Urinary bladder (tissue), 4 donors: ENCODE measurements around the gene BICD1. TPM values are rescaled to one million over a fixed set of nuclear protein-coding genes. Genes with fewer than 3 reads are reported as not detected.

ENCODE experiments used
- DNase-seq: peaks from one replicate; pipeline ENCODE4 v3.0.0-alpha.2; 2015; ENCODE audit errors: extremely low spot score
- H3K27ac ChIP-seq: one replicate; pipeline ENCODE4 v1.5.1; 2013; ENCODE audit warnings: low read depth, mild to moderate bottlenecking, moderate library complexity
- H3K36me3 ChIP-seq: one replicate; pipeline ENCODE4 v1.6.1; 2013; ENCODE audit warnings: mild to moderate bottlenecking, moderate library complexity; ENCODE audit not compliant: insufficient read depth
- H3K4me1 ChIP-seq: one replicate; pipeline ENCODE4 v1.6.1; 2013; ENCODE audit warnings: mild to moderate bottlenecking, moderate library complexity; ENCODE audit not compliant: insufficient read depth
- H3K4me3 ChIP-seq: one replicate; pipeline ENCODE4 v1.5.1; 2013; ENCODE audit warnings: low read depth, low read length
- WGBS: extraction: QIAGEN DNeasy Blood & Tissue Kit; methylation state at CpG from one replicate; pipeline ENCODE4 v1.1.7; 2013; 5-methylcytosine and 5-hydroxymethylcytosine counted together
- polyA plus RNA-seq: library from polyadenylated mRNA; stranded (reverse); fragments of 200-250 nt; gene quantifications from one replicate; pipeline ENCODE4 v1.2.3, GENCODE V29; 2013
- total RNA-seq: library from RNA; depleted of rRNA; stranded (reverse); fragments of >200 nt; gene quantifications from one replicate; pipeline ENCODE4 v1.2.3, GENCODE V29; 2014
- donor health status: healthy with polysubstance abuse.
- donor health status: healthy.

The BICD1 gene
- total and polyA plus RNA-seq, 2 donors = 8.8 to 38.1 TPM

DNA sequence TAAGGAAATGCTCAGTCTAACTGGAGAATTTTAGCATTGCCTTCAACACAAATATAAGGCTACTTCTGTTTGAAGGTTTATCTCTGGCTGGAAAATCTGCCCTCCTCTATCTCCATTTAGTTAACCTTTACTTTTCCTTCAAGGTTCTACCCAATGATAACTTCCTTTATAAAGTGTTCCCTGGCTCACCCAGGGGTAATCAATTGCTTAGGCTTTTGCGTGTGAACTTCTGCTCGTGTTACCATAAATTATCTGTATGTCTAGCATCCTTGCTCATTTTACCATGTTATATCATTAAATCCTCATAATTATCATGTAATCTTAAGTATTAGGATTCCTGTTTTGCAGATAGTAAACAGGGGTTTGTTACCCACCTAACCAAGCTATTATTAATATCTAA, 178.4 kb downstream of the BICD1 start:
- H3K36me3 ChIP-seq = no peaks in the 10 kb centered on the region
- no peak for DNase-seq
- 70% methylated on average over 2 of the region's 2 CpGs for WGBS
- no peak overlapping the region for H3K4me3 ChIP-seq
- H3K27ac ChIP-seq = no peak overlapping the region
- H3K4me1 ChIP-seq = no peaks in the 10 kb centered on the region

DNA sequence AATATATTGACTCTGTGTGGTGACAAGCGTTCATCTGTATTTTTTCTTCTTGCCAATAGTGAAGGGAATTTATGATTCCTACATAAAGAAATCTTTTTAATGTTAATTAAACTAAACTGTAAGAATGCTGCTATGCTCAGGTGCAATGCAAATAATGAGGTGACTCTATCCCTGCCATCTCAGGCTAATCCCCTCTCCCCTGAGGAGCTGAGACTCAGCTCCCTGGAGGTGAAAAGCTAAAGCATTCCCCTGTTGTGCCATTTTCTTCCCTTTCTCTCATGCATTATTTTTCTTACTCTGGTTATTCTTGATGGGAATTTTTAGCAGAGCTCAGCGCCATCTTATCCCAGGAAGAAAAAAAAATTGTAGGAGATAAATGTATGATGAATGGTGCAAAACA, 178.8 kb downstream of the BICD1 start:
- DNase-seq = no peak
- Histone ChIP-seq H3K27ac (no peak overlapping the region), H3K36me3 (no peaks in the 10 kb centered on the region), H3K4me3 (no peak overlapping the region), H3K4me1 (no peaks in the 10 kb centered on the region)
- WGBS = 71% methylated on average over 2 of the region's 2 CpGs

DNA sequence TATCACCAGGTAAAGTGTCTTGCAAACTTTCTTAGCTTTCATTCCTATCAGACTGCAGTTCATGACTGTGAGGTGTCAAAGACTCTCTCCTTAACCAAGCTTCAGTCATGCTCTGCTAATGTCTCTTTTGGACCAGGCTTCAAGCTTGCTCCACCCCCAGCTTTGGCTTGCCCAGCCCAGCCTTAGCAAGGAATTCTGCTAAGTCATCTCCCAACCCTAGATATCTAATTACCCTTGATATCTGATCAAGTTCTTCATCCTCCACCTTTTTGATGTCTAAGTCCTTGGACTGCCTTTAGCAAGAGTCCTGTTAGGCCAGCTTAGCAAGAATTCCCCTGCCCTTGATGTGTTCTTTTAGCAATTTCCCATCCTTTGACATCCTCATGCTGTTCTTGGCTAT, 183.8 kb downstream of the BICD1 start:
- no peak overlapping the region for H3K4me3 ChIP-seq
- DNase-seq = no peak

DNA sequence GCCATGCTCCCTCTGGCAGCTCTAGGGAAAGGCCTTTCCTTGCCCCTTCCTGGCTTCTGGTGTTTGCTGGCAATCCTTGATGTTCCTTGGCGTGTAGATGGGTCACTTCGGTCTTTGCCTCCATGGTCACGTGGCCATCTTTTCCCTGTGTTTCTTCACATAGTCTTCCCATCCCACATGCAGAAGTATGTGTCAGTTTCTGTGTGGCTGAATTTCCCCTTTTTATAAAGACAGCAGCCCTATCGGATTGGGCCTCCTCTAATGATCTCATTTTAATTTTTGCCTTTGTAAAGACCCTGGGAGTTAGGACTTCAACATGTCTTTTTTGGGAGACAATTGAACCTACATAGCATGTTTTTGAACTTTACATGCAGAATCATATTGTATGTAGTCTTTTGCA, 185.5 kb downstream of the BICD1 start:
- Histone ChIP-seq H3K4me3 (no peak overlapping the region), H3K27ac (no peak overlapping the region), H3K36me3 (no peaks in the 10 kb centered on the region), H3K4me1 (no peaks in the 10 kb centered on the region)
- no peak for DNase-seq
- WGBS = 93% methylated on average over 4 of the region's 4 CpGs

More for the DNA sequence above, 183.8 kb downstream of the BICD1 start:
- H3K27ac ChIP-seq = no peak overlapping the region
- no peaks in the 10 kb centered on the region for H3K4me1 ChIP-seq
- H3K36me3 ChIP-seq = no peaks in the 10 kb centered on the region

- no peaks in the 10 kb centered on the region for H3K36me3 ChIP-seq
- no peaks in the 10 kb centered on the region for H3K4me1 ChIP-seq
- DNase-seq = no peak
- no peak overlapping the region for H3K27ac ChIP-seq
- 93% methylated on average over 6 of the region's 6 CpGs for WGBS
- no peak overlapping the region for H3K4me3 ChIP-seq
These were observed 187.3 kb downstream of the BICD1 start for GRCh38 chr12:32293808-32294419.

DNA sequence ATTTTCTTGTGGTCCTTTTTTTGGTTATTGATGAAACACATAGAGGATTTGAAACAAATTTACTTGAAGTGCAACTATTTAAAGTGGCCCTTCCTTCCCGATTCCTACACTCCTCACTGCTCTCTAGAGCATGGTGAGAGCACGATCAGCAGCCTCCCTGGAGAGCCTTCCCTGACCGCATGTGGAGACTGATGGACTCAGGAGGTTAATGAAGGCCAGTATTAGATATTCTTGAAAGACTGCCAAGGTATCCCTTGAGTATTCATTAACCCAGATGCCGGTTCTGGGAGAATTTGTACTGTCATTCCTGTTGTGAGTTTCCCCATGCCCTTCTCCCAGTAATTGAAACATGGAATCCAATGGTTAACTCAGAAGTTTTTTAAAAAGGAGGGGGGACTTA, 189.9 kb downstream of the BICD1 start:
- Histone ChIP-seq H3K27ac (no peak overlapping the region), H3K4me3 (no peak overlapping the region), H3K4me1 (no peaks in the 10 kb centered on the region), H3K36me3 (no peaks in the 10 kb centered on the region)
- WGBS = 58% methylated on average over 4 of the region's 4 CpGs
- DNase-seq = no peak

- H3K27ac ChIP-seq = no peak overlapping the region
- H3K4me3 ChIP-seq = no peak overlapping the region
- H3K4me1 ChIP-seq = no peaks in the 10 kb centered on the region
- no peak for DNase-seq
- H3K36me3 ChIP-seq = no peaks in the 10 kb centered on the region
- 41% methylated on average over 3 of the region's 3 CpGs for WGBS
These were observed 192.3 kb downstream of the BICD1 start for GRCh38 chr12:32298917-32299316.

DNA sequence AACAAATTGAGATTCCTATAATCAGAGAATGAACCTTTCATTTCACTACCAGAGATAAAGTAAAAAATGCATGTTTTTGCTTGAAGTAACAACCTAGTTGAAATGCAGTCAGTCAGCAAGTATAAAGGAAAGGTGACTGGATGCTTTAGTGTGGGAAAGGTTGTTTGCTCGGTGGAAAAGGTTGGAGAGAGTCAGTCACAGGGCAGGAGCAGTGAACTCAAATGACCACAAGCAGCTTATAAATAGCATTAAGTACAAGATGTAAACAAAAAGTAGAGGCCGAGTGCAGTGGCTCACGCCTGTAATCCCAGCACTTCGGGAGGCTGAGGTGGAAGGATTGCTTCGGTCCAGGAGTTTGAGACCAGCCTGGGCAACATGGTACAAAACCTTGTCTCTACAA, 194.6 kb downstream of the BICD1 start:
- 72% methylated on average over 5 of the region's 5 CpGs for WGBS
- no peak for DNase-seq
- Histone ChIP-seq H3K36me3 (no peaks in the 10 kb centered on the region), H3K4me1 (no peaks in the 10 kb centered on the region), H3K27ac (no peak overlapping the region), H3K4me3 (no peak overlapping the region)

- 74% methylated on average over 6 of the region's 6 CpGs for WGBS
- H3K4me1 ChIP-seq = no peaks in the 10 kb centered on the region
- H3K4me3 ChIP-seq = no peak overlapping the region
- no peak overlapping the region for H3K27ac ChIP-seq
- no peak for DNase-seq
- H3K36me3 ChIP-seq = no peaks in the 10 kb centered on the region
These were observed 195.8 kb downstream of the BICD1 start for GRCh38 chr12:32302218-32303173.

DNA sequence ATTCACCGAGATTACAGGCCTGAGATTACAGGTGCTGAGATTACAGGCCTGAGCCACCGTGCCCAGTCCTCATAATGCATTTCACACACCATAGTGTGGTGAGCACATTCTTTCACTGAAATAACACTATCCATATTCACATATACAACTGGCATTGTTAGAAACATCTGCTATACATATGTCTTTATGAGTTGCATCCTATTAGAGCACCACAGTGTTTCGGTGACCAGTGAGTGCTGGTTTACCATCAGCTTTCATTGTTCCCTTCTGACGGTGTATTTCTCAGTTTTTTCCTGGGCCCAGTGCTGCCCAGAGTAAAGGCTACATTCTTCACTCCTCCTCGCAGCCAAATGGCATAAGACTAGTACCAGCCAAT, 196.5 kb downstream of the BICD1 start:
- no peak for DNase-seq
- Histone ChIP-seq H3K27ac (no peak overlapping the region), H3K4me1 (no peaks in the 10 kb centered on the region), H3K4me3 (no peak overlapping the region), H3K36me3 (no peaks in the 10 kb centered on the region)
- 95% methylated on average over 5 of the region's 5 CpGs for WGBS

- no peak for DNase-seq
- 80% methylated on average over 1 of the region's 1 CpG for WGBS
- no peaks in the 10 kb centered on the region for H3K4me1 ChIP-seq
- H3K36me3 ChIP-seq = no peaks in the 10 kb centered on the region
- H3K27ac ChIP-seq = no peak overlapping the region
- H3K4me3 ChIP-seq = no peak overlapping the region
These were observed 198.5 kb downstream of the BICD1 start for GRCh38 chr12:32305163-32305562.

- 57% methylated on average over 3 of the region's 3 CpGs for WGBS
- H3K4me1 ChIP-seq = no peaks in the 10 kb centered on the region
- DNase-seq = no peak
These were observed 200.7 kb downstream of the BICD1 start for GRCh38 chr12:32307326-32307725.

DNA sequence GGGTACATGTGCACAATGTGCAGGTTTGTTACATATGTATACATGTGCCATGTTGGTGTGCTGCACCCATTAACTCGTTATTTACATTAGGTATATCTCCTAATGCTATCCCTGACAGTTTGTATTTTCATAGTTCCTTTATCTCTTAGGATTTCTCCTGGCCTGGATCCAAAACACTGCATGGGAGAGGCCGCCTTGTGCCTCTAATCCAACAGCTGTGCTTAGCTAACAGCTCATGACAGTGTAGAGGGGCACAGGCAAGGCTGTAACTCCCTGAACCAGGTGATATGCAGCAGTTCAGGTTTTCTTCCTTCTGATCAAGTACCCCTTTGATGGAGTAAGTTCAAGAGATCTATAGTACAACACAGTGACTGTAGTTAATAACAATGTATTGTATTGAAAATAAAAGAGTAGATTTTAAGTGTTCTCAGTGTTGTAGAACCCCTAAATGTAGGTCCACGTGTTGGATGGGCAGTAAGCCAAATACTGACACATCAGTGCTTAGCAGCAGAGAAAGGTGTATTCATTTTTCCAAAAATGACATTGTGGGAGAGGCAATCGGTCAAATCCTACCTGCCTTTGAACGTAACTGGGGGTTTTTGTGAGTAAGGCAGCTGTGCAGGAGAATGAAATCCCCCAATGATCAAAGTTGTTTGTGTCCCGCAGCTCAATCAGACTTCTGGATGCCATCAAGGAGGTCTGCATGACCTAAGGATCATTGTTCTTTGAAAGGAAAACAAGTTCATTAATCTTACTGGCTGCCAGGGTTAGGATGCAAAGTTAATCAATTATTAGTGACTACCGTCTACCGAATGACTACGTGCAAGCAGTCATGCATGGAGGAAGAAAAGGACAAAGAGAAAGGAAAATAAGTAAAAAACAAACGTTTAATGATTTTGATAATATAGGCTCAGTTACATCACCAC, 203.4 kb downstream of the BICD1 start:
- no peak overlapping the region for H3K27ac ChIP-seq
- H3K4me1 ChIP-seq = no peaks in the 10 kb centered on the region
- no peak for DNase-seq
- no peaks in the 10 kb centered on the region for H3K36me3 ChIP-seq
- WGBS = 57% methylated on average over 10 of the region's 10 CpGs
- no peak overlapping the region for H3K4me3 ChIP-seq

More at GRCh38 chr12:32307326-32307725, 200.7 kb downstream of the BICD1 start:
- Histone ChIP-seq H3K4me3 (no peak overlapping the region), H3K27ac (no peak overlapping the region), H3K36me3 (no peaks in the 10 kb centered on the region)
